Measurements from ENCODE around the gene KIF25.

GRCh38 chr6:167987396-167988153, 9.9 kb upstream of the KIF25 start:
- no peak for TF ChIP-seq ZNF8 (CRISPR knock-in tag; IDR thresholded peaks at IDR 0.05)
- TF ChIP-seq, protein P1, sequence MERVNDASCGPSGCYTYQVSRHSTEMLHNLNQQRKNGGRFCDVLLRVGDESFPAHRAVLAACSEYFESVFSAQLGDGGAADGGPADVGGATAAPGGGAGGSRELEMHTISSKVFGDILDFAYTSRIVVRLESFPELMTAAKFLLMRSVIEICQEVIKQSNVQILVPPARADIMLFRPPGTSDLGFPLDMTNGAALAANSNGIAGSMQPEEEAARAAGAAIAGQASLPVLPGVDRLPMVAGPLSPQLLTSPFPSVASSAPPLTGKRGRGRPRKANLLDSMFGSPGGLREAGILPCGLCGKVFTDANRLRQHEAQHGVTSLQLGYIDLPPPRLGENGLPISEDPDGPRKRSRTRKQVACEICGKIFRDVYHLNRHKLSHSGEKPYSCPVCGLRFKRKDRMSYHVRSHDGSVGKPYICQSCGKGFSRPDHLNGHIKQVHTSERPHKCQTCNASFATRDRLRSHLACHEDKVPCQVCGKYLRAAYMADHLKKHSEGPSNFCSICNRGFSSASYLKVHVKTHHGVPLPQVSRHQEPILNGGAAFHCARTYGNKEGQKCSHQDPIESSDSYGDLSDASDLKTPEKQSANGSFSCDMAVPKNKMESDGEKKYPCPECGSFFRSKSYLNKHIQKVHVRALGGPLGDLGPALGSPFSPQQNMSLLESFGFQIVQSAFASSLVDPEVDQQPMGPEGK (CRISPR knock-in tag; IDR thresholded peaks at IDR 0.05; ENCODE audit: borderline replicate concordance): no peak
- no peak for TF ChIP-seq CSDC2 (CRISPR knock-in tag; IDR thresholded peaks at IDR 0.05)
- TF ChIP-seq ZNF565 (CRISPR knock-in tag; conservative IDR thresholded peaks at IDR 0.05; ENCODE audit: low read depth): no peak
- TF ChIP-seq ARNTL (CRISPR knock-in tag; IDR thresholded peaks at IDR 0.05; ENCODE audit: borderline replicate concordance, low read depth): no peak
- TF ChIP-seq CSRNP3 (CRISPR knock-in tag; IDR thresholded peaks at IDR 0.05): no peak
- TF ChIP-seq ZFP30 (CRISPR knock-in tag; IDR thresholded peaks at IDR 0.05): no peak
- no peak for TF ChIP-seq PPARA (CRISPR knock-in tag; IDR thresholded peaks at IDR 0.05; ENCODE audit: borderline replicate concordance)
- no peak for TF ChIP-seq ESRRG (CRISPR knock-in tag; IDR thresholded peaks at IDR 0.05)
- no peak for TF ChIP-seq OSR1 (CRISPR knock-in tag; IDR thresholded peaks at IDR 0.05)
- no peak for TF ChIP-seq TSHZ2 (CRISPR knock-in tag; IDR thresholded peaks at IDR 0.05)
- TF ChIP-seq SNAI2 (CRISPR knock-in tag; IDR thresholded peaks at IDR 0.05): no peak
- TF ChIP-seq ISL1 (CRISPR knock-in tag; IDR thresholded peaks at IDR 0.05): no peak
- TF ChIP-seq RARB (CRISPR knock-in tag; IDR thresholded peaks at IDR 0.05): no peak
